Esophagus (tissue), 2 donors: Measurements from ENCODE around the gene SMOC2. TPM values are rescaled to one million over a fixed set of nuclear protein-coding genes. Genes with fewer than 3 reads are reported as not detected.
"Not testable (repeated sequence)": the region's sequence is repeated elsewhere in the genome, so short reads cannot be mapped to it uniquely, and the experiment has no call there.

Experiments
- H3K27ac ChIP-seq, 2 donors: one replicate each; pipeline ENCODE4 v1.5.1; 2013; ENCODE audit warnings: low read depth in 2 of 2, mild to moderate bottlenecking in 2 of 2, inconsistent platforms in 1 of 2, low read length in 1 of 2, moderate library complexity in 1 of 2
- H3K27me3 ChIP-seq, 2 donors: one replicate each; pipeline ENCODE4 v1.6.1; 2013; ENCODE audit warnings: low read length in 2 of 2, control low read depth in 1 of 2, mild to moderate bottlenecking in 1 of 2; ENCODE audit not compliant: insufficient read depth in 2 of 2, control insufficient read depth in 1 of 2
- H3K36me3 ChIP-seq, 2 donors: one replicate each; pipeline ENCODE4 v1.6.1; 2013; ENCODE audit warnings: low read length in 1 of 2; ENCODE audit not compliant: control insufficient read depth in 2 of 2, insufficient read depth in 2 of 2
- H3K4me1 ChIP-seq, 2 donors: one replicate each; pipeline ENCODE4 v1.6.1; 2013; ENCODE audit warnings: low read length in 1 of 2; ENCODE audit not compliant: control insufficient read depth in 2 of 2, insufficient read depth in 2 of 2
- H3K4me3 ChIP-seq, 2 donors: one replicate each; pipeline ENCODE4 v1.5.1; 2013; ENCODE audit warnings: low read length in 2 of 2, mild to moderate bottlenecking in 2 of 2, low read depth in 1 of 2, moderate library complexity in 1 of 2
- H3K9me3 ChIP-seq, 2 donors: one replicate each; pipeline ENCODE4 v1.6.1; 2013; ENCODE audit warnings: mild to moderate bottlenecking in 2 of 2, low read depth in 1 of 2, low read length in 1 of 2, moderate library complexity in 1 of 2; ENCODE audit not compliant: control insufficient read depth in 2 of 2, insufficient read depth in 1 of 2
- WGBS, 2 donors: extraction: QIAGEN DNeasy Blood & Tissue Kit; methylation state at CpG; one replicate each; pipeline ENCODE4 v1.1.7; 2013; 5-methylcytosine and 5-hydroxymethylcytosine counted together
- polyA plus RNA-seq, 2 donors: library from polyadenylated mRNA; stranded (reverse); fragments of 200-250 nt; gene quantifications; one replicate each; pipeline ENCODE4 v1.2.3, GENCODE V29; 2013
- donor health status: healthy with polysubstance abuse.
- donor health status: Bipolar disorder and iron deficiency.

Gene SMOC2
- polyA plus RNA-seq, 2 donors: 4.6 to 14.4 TPM

GRCh38 chr6:168602576-168602975, 161.6 kb downstream of the SMOC2 start:
- Histone ChIP-seq H3K27me3 (no peaks in the 10 kb centered on the region), H3K27ac (no peak overlapping the region), H3K9me3 (peaks cover 4 to 7% of the 10 kb centered on the region in 2 donors), H3K36me3 (no peaks in the 10 kb centered on the region), H3K4me1 (no peaks in the 10 kb centered on the region), H3K4me3 (no peak overlapping the region)
- WGBS, 2 donors: 81 to 88% methylated on average over 4 of the region's 4 CpGs

GRCh38 chr6:168603234-168603633, 162.2 kb downstream of the SMOC2 start:
- Histone ChIP-seq H3K36me3 (no peaks in the 10 kb centered on the region), H3K9me3 (peaks cover 4 to 7% of the 10 kb centered on the region in 2 donors), H3K27ac (no peak overlapping the region), H3K4me1 (no peaks in the 10 kb centered on the region), H3K27me3 (no peaks in the 10 kb centered on the region), H3K4me3 (no peak overlapping the region)
- 73 to 77% methylated on average over 4 of the region's 4 CpGs for WGBS, 2 donors

GRCh38 chr6:168605964-168606363, 165.0 kb downstream of the SMOC2 start:
- no peak overlapping the region for H3K27ac ChIP-seq
- 67 to 73% methylated on average over 7 of the region's 7 CpGs for WGBS, 2 donors

GRCh38 chr6:168606722-168607121, 165.7 kb downstream of the SMOC2 start:
- no peaks in the 10 kb centered on the region for H3K36me3 ChIP-seq
- no peak overlapping the region for H3K4me3 ChIP-seq
- H3K9me3 ChIP-seq: peaks cover 0 to 4% of the 10 kb centered on the region in 2 donors
- no peak overlapping the region for H3K27ac ChIP-seq
- no peaks in the 10 kb centered on the region for H3K4me1 ChIP-seq
- 91 to 93% methylated on average over 16 of the region's 16 CpGs for WGBS, 2 donors
- no peaks in the 10 kb centered on the region for H3K27me3 ChIP-seq

More at GRCh38 chr6:168605964-168606363, 165.0 kb downstream of the SMOC2 start:
- Histone ChIP-seq H3K4me1 (no peaks in the 10 kb centered on the region), H3K4me3 (no peak overlapping the region), H3K9me3 (peaks cover 3 to 4% of the 10 kb centered on the region in 2 donors), H3K36me3 (no peaks in the 10 kb centered on the region), H3K27me3 (no peaks in the 10 kb centered on the region)

GRCh38 chr6:168607272-168608112, 166.5 kb downstream of the SMOC2 start:
- 63 to 70% methylated on average over 15 of the region's 15 CpGs for WGBS, 2 donors

GRCh38 chr6:168608113-168608400, 167.1 kb downstream of the SMOC2 start:
- peak overlapping the region in 1 of 2 donors; percentile 64 for H3K27ac ChIP-seq
- 80 to 86% methylated on average over 11 of the region's 11 CpGs for WGBS, 2 donors
- H3K9me3 ChIP-seq: peaks cover 2 to 4% of the 10 kb centered on the region in 2 donors

More at GRCh38 chr6:168607272-168608112, 166.5 kb downstream of the SMOC2 start:
- Histone ChIP-seq H3K27me3 (no peaks in the 10 kb centered on the region), H3K4me3 (no peak overlapping the region), H3K27ac (no peak overlapping the region), H3K36me3 (no peaks in the 10 kb centered on the region), H3K4me1 (no peaks in the 10 kb centered on the region), H3K9me3 (peaks cover 0 to 4% of the 10 kb centered on the region in 2 donors)

GRCh38 chr6:168609026-168609685, 168.2 kb downstream of the SMOC2 start:
- Histone ChIP-seq H3K4me3 (no peak overlapping the region), H3K9me3 (peaks cover 0 to 4% of the 10 kb centered on the region in 2 donors), H3K4me1 (no peaks in the 10 kb centered on the region), H3K27me3 (no peaks in the 10 kb centered on the region), H3K36me3 (no peaks in the 10 kb centered on the region), H3K27ac (peak overlapping the region; percentile 47 to 84)
- WGBS, 2 donors: 42 to 56% methylated on average over 13 of the region's 13 CpGs

More at GRCh38 chr6:168608113-168608400, 167.1 kb downstream of the SMOC2 start:
- Histone ChIP-seq H3K27me3 (no peaks in the 10 kb centered on the region), H3K4me3 (no peak overlapping the region), H3K4me1 (no peaks in the 10 kb centered on the region), H3K36me3 (no peaks in the 10 kb centered on the region)

- Histone ChIP-seq H3K27ac (no peak overlapping the region), H3K4me1 (no peaks in the 10 kb centered on the region), H3K36me3 (no peaks in the 10 kb centered on the region), H3K9me3 (peaks cover 0 to 4% of the 10 kb centered on the region in 2 donors), H3K4me3 (no peak overlapping the region), H3K27me3 (no peaks in the 10 kb centered on the region)
- WGBS, 2 donors: 80 to 91% methylated on average over 9 of the region's 9 CpGs
Measured at GRCh38 chr6:168609914-168610490, 169.0 kb downstream of the SMOC2 start.

GRCh38 chr6:168610966-168611365, 170.0 kb downstream of the SMOC2 start:
- not testable (repeated sequence) for H3K27me3 ChIP-seq, H3K9me3 ChIP-seq, H3K4me3 ChIP-seq, H3K36me3 ChIP-seq, H3K4me1 ChIP-seq, H3K27ac ChIP-seq
- WGBS, 2 donors: 93 to 94% methylated on average over 8 to 12 of the region's 12 CpGs
